ENCODE measurements around the gene WDR43.

DNA sequence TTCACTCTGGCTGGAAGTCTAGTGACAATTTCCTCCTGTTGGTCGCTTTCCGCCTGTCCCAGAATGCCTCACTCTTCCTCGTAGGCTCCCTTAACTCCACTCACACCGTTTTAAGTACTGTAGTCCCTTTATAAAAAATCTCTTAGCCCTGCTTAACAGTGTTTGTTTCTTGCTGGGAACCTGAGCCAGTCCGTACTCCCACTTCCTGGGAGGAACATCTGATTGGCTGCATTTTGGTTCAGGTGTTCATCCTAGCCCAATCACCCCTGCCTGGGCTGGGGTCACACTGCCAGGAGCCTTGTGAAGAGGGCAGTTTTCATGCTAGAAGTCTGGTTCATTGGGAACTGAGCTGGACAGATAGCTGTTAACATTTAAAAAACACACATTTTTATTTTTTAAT lies 61.0 kb downstream of the WDR43 start:
- TF ChIP-seq EZH2phosphoT487 (IDR thresholded peaks at IDR 0.05; ENCODE audit: unreplicated experiment) (no peak), POLR2AphosphoS5 (IDR thresholded peaks at IDR 0.05; ENCODE audit: low read depth) (no peak), STAT1 (IDR thresholded peaks at IDR 0.05; ENCODE audit: unreplicated experiment) (no peak), CREB1 (CRISPR knock-in tag; IDR thresholded peaks at IDR 0.05; ENCODE audit: low read depth) (no peak), EZH2 (IDR thresholded peaks at IDR 0.05; ENCODE audit: low read depth, unreplicated experiment) (no peak), NANOG (IDR thresholded peaks at IDR 0.05; ENCODE audit: borderline replicate concordance) (no peak), JUNB (IDR thresholded peaks at IDR 0.05; ENCODE audit: unreplicated experiment) (no peak), ZNF331 (CRISPR knock-in tag; IDR thresholded peaks at IDR 0.05; ENCODE audit: low read depth) (no peak), ZNF114 (CRISPR knock-in tag; IDR thresholded peaks at IDR 0.05) (no peak)
- TF ChIP-seq, protein P1, sequence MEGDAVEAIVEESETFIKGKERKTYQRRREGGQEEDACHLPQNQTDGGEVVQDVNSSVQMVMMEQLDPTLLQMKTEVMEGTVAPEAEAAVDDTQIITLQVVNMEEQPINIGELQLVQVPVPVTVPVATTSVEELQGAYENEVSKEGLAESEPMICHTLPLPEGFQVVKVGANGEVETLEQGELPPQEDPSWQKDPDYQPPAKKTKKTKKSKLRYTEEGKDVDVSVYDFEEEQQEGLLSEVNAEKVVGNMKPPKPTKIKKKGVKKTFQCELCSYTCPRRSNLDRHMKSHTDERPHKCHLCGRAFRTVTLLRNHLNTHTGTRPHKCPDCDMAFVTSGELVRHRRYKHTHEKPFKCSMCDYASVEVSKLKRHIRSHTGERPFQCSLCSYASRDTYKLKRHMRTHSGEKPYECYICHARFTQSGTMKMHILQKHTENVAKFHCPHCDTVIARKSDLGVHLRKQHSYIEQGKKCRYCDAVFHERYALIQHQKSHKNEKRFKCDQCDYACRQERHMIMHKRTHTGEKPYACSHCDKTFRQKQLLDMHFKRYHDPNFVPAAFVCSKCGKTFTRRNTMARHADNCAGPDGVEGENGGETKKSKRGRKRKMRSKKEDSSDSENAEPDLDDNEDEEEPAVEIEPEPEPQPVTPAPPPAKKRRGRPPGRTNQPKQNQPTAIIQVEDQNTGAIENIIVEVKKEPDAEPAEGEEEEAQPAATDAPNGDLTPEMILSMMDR (conservative IDR thresholded peaks at IDR 0.05; ENCODE audit: low read depth in 2 of 2) = no peak
- TF ChIP-seq, protein P2, sequence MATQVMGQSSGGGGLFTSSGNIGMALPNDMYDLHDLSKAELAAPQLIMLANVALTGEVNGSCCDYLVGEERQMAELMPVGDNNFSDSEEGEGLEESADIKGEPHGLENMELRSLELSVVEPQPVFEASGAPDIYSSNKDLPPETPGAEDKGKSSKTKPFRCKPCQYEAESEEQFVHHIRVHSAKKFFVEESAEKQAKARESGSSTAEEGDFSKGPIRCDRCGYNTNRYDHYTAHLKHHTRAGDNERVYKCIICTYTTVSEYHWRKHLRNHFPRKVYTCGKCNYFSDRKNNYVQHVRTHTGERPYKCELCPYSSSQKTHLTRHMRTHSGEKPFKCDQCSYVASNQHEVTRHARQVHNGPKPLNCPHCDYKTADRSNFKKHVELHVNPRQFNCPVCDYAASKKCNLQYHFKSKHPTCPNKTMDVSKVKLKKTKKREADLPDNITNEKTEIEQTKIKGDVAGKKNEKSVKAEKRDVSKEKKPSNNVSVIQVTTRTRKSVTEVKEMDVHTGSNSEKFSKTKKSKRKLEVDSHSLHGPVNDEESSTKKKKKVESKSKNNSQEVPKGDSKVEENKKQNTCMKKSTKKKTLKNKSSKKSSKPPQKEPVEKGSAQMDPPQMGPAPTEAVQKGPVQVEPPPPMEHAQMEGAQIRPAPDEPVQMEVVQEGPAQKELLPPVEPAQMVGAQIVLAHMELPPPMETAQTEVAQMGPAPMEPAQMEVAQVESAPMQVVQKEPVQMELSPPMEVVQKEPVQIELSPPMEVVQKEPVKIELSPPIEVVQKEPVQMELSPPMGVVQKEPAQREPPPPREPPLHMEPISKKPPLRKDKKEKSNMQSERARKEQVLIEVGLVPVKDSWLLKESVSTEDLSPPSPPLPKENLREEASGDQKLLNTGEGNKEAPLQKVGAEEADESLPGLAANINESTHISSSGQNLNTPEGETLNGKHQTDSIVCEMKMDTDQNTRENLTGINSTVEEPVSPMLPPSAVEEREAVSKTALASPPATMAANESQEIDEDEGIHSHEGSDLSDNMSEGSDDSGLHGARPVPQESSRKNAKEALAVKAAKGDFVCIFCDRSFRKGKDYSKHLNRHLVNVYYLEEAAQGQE (IDR thresholded peaks at IDR 0.05; ENCODE audit: unreplicated experiment) = no peak
- TF ChIP-seq, protein P3, sequence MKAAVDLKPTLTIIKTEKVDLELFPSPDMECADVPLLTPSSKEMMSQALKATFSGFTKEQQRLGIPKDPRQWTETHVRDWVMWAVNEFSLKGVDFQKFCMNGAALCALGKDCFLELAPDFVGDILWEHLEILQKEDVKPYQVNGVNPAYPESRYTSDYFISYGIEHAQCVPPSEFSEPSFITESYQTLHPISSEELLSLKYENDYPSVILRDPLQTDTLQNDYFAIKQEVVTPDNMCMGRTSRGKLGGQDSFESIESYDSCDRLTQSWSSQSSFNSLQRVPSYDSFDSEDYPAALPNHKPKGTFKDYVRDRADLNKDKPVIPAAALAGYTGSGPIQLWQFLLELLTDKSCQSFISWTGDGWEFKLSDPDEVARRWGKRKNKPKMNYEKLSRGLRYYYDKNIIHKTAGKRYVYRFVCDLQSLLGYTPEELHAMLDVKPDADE (IDR thresholded peaks at IDR 0.05) = no peak

All from GM23338 (cell line).